Kidney (tissue), 14 donors: Measurements from ENCODE around the gene ASAP3. TPM values are rescaled to one million over a fixed set of nuclear protein-coding genes. Genes with fewer than 3 reads are reported as not detected.
A peak's percentile ranks its signal among the peaks of the same experiment; 100 is the strongest.

Experiments used
- DNase-seq, 5 donors: peaks; one replicate each; pipeline ENCODE4 v3.0.0-alpha.2; 2013 to 2020
- FAIRE-seq: peaks from 2 replicates; lab custom pipeline; 2012; peaks lifted over from hg19 to GRCh38; lab: Jason Lieb, UNC
- H3K27ac ChIP-seq, 2 donors: one replicate each; pipeline ENCODE4 v1.7.0; 2013; ENCODE audit warnings: low read depth in 2 of 2, low read length in 2 of 2, inconsistent platforms in 1 of 2
- H3K27me3 ChIP-seq: one replicate; pipeline ENCODE4 v1.7.1; 2013; ENCODE audit warnings: low read length, inconsistent platforms; ENCODE audit not compliant: control insufficient read depth, insufficient read depth
- H3K36me3 ChIP-seq, 3 donors: one replicate each; pipeline versions ENCODE4 v1.7.0 to v1.7.1; 2013; ENCODE audit warnings: low read length in 3 of 3, control low read depth in 1 of 3, inconsistent platforms in 1 of 3; ENCODE audit not compliant: insufficient read depth in 3 of 3, control insufficient read depth in 2 of 3
- H3K4me1 ChIP-seq, 3 donors: one replicate each; pipeline versions ENCODE4 v1.7.0 to v1.7.1; 2013; ENCODE audit warnings: low read length in 3 of 3, inconsistent platforms in 1 of 3, low read depth in 1 of 3; ENCODE audit not compliant: control insufficient read depth in 2 of 3, insufficient read depth in 2 of 3
- H3K4me3 ChIP-seq, 3 donors: one replicate each; pipeline versions ENCODE4 v1.7.0 to v1.8.1; 2013; ENCODE audit warnings: low read length in 3 of 3, control low read depth in 1 of 3, inconsistent platforms in 1 of 3
- H3K9ac ChIP-seq, 3 donors: one replicate each; pipeline versions ENCODE4 v1.7.0 to v1.7.1; 2013; ENCODE audit warnings: low read length in 3 of 3, control low read depth in 1 of 3, inconsistent platforms in 1 of 3
- H3K9me3 ChIP-seq, 3 donors: one replicate each; pipeline versions ENCODE4 v1.7.0 to v1.7.1; 2013; ENCODE audit warnings: low read length in 3 of 3, control low read depth in 1 of 3, inconsistent platforms in 1 of 3; ENCODE audit not compliant: control insufficient read depth in 2 of 3, insufficient read depth in 1 of 3
- intact Hi-C: fragments of 100-400 bp; cut with DNase I; formaldehyde crosslinking; loops from one replicate; pipeline ENCODE4 v1.11.1; 2022
- polyA plus RNA-seq: library from polyadenylated mRNA; stranded (reverse); fragments of 350-450 nt; fragmentation: Illumina TruSeq; extraction: RNeasy Lipid Tissue Mini Kit (QIAGEN cat#74804); gene quantifications from one replicate; pipeline ENCODE4 v1.2.3, GENCODE V29; 2014; ENCODE audit warnings: low read depth, low replicate concordance; ENCODE audit not compliant: insufficient read depth
- total RNA-seq: library from RNA; stranded (reverse); fragmentation: NEBNext Ultra II Directional; extraction: Animal tissue kit (Norgen Biotek cat#: 25700); gene quantifications from one replicate; pipeline ENCODE4 v1.2.1, GENCODE V29; 2021
- TF ChIP-seq, protein P1 (sequence below): IDR thresholded peaks from 3 replicates; pipeline ENCODE4 v1.5.1; 2012; ENCODE audit warnings: mild to moderate bottlenecking, moderate library complexity, borderline replicate concordance; ENCODE audit not compliant: insufficient read depth; ENCODE audit errors: extremely low read depth
- donor health status: control.
- donor health status: control.
- donor health status: control.
- donor health status: control.
- donor health status: control.
- donor health status: DM: yes; HTN: yes; CAD: no.
- donor health status: Normal renal cell carcinoma (clear cell type).

ASAP3 gene
- total and polyA plus RNA-seq, 2 donors from 2014 or later = 29.9 to 37.8 TPM

DNA sequence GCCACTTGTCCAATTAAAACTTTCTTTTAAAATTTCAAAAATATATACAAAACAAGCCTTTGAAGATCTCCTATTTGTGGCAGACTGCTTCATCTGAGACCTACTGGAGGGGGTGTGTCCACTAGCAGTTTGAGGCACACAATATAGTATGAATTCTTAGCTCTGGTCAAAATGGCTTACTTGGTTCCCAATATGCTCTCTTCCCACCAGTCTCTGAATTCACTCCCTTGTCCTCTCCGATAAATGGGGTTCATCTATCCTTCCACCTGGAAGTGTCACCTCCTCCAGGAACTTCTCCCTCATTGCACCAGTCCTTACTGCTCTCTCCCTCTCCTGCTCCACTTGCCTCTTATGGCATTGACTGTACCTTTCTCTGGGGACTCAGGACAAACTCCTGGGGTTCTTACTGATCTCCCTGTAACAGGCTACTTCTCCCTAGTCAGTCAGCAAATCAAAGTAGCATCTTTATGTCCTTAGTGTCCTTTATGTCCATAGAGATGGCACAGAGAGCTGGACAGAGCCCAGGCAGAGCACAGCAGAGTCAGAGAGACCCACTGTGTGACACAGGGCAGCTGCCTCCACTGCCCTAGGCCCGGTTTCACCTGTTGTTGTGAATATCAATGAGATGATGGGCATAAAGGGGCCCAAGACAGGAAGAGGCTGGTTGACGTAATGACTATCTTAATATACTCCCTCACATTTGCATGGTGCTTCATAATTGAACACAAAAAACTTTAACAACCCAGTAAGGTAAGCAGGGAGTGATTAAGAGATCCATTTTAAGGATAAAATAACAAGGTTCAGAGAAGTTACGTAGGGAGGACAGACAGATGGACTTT, 3.6 kb downstream of the ASAP3 start:
- Histone ChIP-seq H3K4me3 (no peak overlapping the region), H3K27me3 (no peaks in the 10 kb centered on the region), H3K36me3 (no peaks in the 10 kb centered on the region), H3K4me1 (peaks cover 0 to 13% (median 10%) of the 10 kb centered on the region in 3 donors), H3K9me3 (no peaks in the 10 kb centered on the region), H3K9ac (no peak overlapping the region), H3K27ac (peak overlapping the region in 1 of 2 donors; percentile 72)
- intact Hi-C loops = no loop called here
- TF ChIP-seq, protein P1, sequence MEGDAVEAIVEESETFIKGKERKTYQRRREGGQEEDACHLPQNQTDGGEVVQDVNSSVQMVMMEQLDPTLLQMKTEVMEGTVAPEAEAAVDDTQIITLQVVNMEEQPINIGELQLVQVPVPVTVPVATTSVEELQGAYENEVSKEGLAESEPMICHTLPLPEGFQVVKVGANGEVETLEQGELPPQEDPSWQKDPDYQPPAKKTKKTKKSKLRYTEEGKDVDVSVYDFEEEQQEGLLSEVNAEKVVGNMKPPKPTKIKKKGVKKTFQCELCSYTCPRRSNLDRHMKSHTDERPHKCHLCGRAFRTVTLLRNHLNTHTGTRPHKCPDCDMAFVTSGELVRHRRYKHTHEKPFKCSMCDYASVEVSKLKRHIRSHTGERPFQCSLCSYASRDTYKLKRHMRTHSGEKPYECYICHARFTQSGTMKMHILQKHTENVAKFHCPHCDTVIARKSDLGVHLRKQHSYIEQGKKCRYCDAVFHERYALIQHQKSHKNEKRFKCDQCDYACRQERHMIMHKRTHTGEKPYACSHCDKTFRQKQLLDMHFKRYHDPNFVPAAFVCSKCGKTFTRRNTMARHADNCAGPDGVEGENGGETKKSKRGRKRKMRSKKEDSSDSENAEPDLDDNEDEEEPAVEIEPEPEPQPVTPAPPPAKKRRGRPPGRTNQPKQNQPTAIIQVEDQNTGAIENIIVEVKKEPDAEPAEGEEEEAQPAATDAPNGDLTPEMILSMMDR = no peak
- FAIRE-seq = no peak
- DNase-seq = no peak

DNA sequence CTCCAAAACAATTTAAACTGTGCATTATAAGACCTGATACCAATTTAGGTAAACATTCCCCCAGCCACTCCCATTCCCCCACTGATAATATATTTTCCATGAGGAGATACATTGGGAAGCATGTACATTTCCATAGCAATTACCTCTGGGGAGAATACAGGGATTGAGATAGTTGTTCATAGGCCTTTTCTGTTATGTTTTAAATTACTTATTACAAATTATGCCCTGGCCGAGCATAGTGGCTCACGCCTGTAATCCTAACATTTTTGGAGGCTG, 4.4 kb downstream of the ASAP3 start:
- H3K9ac ChIP-seq = peak overlapping the region in 1 of 3 donors; percentile 49
- peaks cover 0 to 13% (median 13%) of the 10 kb centered on the region in 3 donors for H3K4me1 ChIP-seq
- H3K27ac ChIP-seq = peak overlapping the region; percentile 62 to 83
- no peaks in the 10 kb centered on the region for H3K36me3 ChIP-seq
- no peaks in the 10 kb centered on the region for H3K9me3 ChIP-seq
- H3K27me3 ChIP-seq = no peaks in the 10 kb centered on the region
- H3K4me3 ChIP-seq = no peak overlapping the region
- FAIRE-seq = no peak
- intact Hi-C loops = no loop called here
- TF ChIP-seq, protein P1 = no peak
- no peak for DNase-seq

DNA sequence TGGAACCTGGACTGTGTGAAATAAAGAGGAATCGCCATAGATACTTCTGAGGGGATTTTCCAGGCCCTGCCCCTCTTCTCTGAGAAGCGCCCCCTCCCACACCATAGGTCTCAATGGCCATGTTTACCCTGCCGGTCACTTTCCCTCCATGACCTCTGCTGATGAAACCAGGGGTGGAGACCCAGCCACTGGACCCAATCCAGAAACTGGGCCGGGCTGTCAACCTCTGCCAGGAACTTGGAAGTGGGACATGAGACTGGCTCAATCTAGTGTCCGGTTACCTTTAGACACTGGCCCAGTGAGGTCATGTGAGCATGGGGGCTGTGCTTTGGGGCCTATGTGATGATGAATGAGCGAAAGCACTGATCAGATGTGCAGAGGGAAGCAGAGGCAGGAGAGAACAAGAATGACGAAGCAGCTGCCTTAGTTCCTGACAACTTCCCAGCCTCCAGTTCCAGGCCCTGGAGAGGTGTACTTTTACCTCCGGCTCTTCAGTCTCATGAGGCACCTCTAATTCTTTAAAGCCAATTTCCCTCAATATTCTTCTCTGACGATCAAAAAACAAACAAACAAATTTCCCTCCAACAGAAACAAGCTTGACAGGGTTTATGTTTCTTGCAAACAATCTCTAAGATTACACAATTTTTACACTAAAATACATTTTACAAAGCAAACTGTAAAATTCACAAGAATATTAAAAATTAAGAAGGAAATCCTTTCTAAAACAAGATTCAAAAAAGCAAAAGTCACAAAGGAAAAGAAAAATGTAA, 4.9 kb downstream of the ASAP3 start:
- Histone ChIP-seq H3K4me1 (peaks cover 0 to 13% (median 13%) of the 10 kb centered on the region in 3 donors), H3K27ac (peak overlapping the region; percentile 62 to 83), H3K9me3 (no peaks in the 10 kb centered on the region), H3K27me3 (no peaks in the 10 kb centered on the region), H3K4me3 (no peak overlapping the region), H3K36me3 (no peaks in the 10 kb centered on the region), H3K9ac (peak overlapping the region in 1 of 3 donors; percentile 49)
- intact Hi-C loops = no loop called here
- FAIRE-seq (peak; percentile 80), DNase-seq (peak; percentile 57 to 92 (median 68))
- TF ChIP-seq, protein P1 = no peak
